Neural cell (in vitro differentiated cells): Measurements from ENCODE around the gene MAPK8IP2. TPM values are rescaled to one million over a fixed set of nuclear protein-coding genes. Genes with fewer than 3 reads are reported as not detected.

ENCODE experiments used
- H2AFZ ChIP-seq: fragments of 200-600, 300-800 bp; sonication (generic), shearing (Covaris generic); 2 replicates; pipeline ENCODE4 v1.6.0; 2014; ENCODE audit warnings: low read depth, mild to moderate bottlenecking, antibody characterized with exemption, low read length, moderate library complexity
- H3F3A ChIP-seq: fragments of 200-600 bp; shearing (Covaris generic); 2 replicates; pipeline ENCODE4 v1.6.1; 2016; ENCODE audit warnings: mild to moderate bottlenecking, moderate library complexity, mixed read lengths, antibody characterized with exemption, low read length; ENCODE audit not compliant: insufficient read depth, poor library complexity, severe bottlenecking
- H3K27ac ChIP-seq: fragments of 200-600, 300-800 bp; sonication (generic), shearing (Covaris generic); 2 replicates; pipeline ENCODE4 v1.5.1; 2014; ENCODE audit warnings: mild to moderate bottlenecking, low read length, moderate library complexity
- H3K27me3 ChIP-seq: fragments of 300-800, 200-600 bp; sonication (generic), shearing (Covaris generic); 2 replicates; pipeline ENCODE4 v1.6.0; 2014; ENCODE audit warnings: mild to moderate bottlenecking, low read depth, low read length, moderate library complexity; ENCODE audit not compliant: insufficient read depth
- H3K36me3 ChIP-seq: fragments of 300-800, 200-600 bp; sonication (generic), shearing (Covaris generic); 2 replicates; pipeline ENCODE4 v1.5.1; 2014; ENCODE audit warnings: mild to moderate bottlenecking, antibody characterized with exemption, low read length, moderate library complexity; ENCODE audit not compliant: insufficient read depth
- H3K4me2 ChIP-seq: fragments of 300-800, 200-600 bp; sonication (generic), shearing (Covaris generic); 2 replicates; pipeline ENCODE4 v1.6.0; 2014; ENCODE audit warnings: mild to moderate bottlenecking, low read length
- H3K4me3 ChIP-seq: fragments of 300-800, 200-600 bp; sonication (generic), shearing (Covaris generic); 2 replicates; pipeline ENCODE4 v1.5.1; 2014; ENCODE audit warnings: mild to moderate bottlenecking, low read length, moderate library complexity
- H3K79me2 ChIP-seq: fragments of 200-600 bp; shearing (Covaris generic); replicated peaks from 2 replicates; pipeline ENCODE4 v1.6.0; 2014; ENCODE audit warnings: mild to moderate bottlenecking, low read length, moderate library complexity; ENCODE audit not compliant: insufficient read depth
- H3K9ac ChIP-seq: fragments of 300-800, 200-600 bp; sonication (generic), shearing (Covaris generic); 2 replicates; pipeline ENCODE4 v1.6.1; 2016; ENCODE audit warnings: mild to moderate bottlenecking, low read length, mixed read lengths
- H3K9me2 ChIP-seq: fragments of 200-600 bp; shearing (Covaris generic); 2 replicates; pipeline ENCODE4 v1.6.1; 2016; ENCODE audit warnings: mild to moderate bottlenecking, low read length, mixed read lengths; ENCODE audit not compliant: insufficient read depth
- H3K9me3 ChIP-seq: fragments of 200-600, 300-800 bp; sonication (generic), shearing (Covaris generic); 2 replicates; pipeline ENCODE4 v1.6.1; 2016; ENCODE audit warnings: mild to moderate bottlenecking, mixed run types, low read length, moderate library complexity, mixed read lengths
- H4K20me1 ChIP-seq: fragments of 200-600 bp; shearing (Covaris generic); 2 replicates; pipeline ENCODE4 v1.6.1; 2016; ENCODE audit warnings: mild to moderate bottlenecking, mixed run types; ENCODE audit not compliant: insufficient read depth
- CTCF ChIP-seq: fragments of 450-650 bp; IDR thresholded peaks from 2 replicates; pipeline ENCODE4 v1.5.1; 2014; ENCODE audit warnings: antibody characterized with exemption, mild to moderate bottlenecking, moderate library complexity; ENCODE audit not compliant: poor library complexity, severe bottlenecking
- EP300 ChIP-seq: fragments of 450-650 bp; conservative IDR thresholded peaks from 2 replicates; pipeline ENCODE4 v1.6.1; 2014; ENCODE audit warnings: antibody characterized with exemption, mild to moderate bottlenecking, moderate library complexity; ENCODE audit not compliant: poor library complexity, severe bottlenecking
- EZH2 ChIP-seq: fragments of 200-600, 300-800 bp; shearing (Covaris generic), sonication (generic); IDR thresholded peaks from 2 replicates; pipeline ENCODE4 v1.6.1; 2014; ENCODE audit warnings: antibody characterized with exemption, low read length, borderline replicate concordance, mild to moderate bottlenecking; ENCODE audit not compliant: insufficient read depth, poor library complexity, severe bottlenecking
- MXI1 ChIP-seq: fragments of 450-650 bp; conservative IDR thresholded peaks from 2 replicates; pipeline ENCODE4 v1.6.1; 2014; ENCODE audit warnings: antibody characterized with exemption, mild to moderate bottlenecking; ENCODE audit not compliant: poor library complexity, severe bottlenecking
- POLR2AphosphoS5 ChIP-seq: IDR thresholded peaks from 2 replicates; pipeline ENCODE4 v1.6.1; 2012
- RAD21 ChIP-seq: fragments of 450-650 bp; conservative IDR thresholded peaks from 2 replicates; pipeline ENCODE4 v1.6.1; 2014; ENCODE audit warnings: antibody characterized with exemption, mild to moderate bottlenecking, moderate library complexity
- SMC3 ChIP-seq: fragments of 450-650 bp; conservative IDR thresholded peaks from 2 replicates; pipeline ENCODE4 v1.6.1; 2014; ENCODE audit warnings: antibody characterized with exemption, mild to moderate bottlenecking, moderate library complexity; ENCODE audit not compliant: poor library complexity
- TAF1 ChIP-seq: IDR thresholded peaks from 2 replicates; pipeline ENCODE4 v1.6.1; 2012; ENCODE audit warnings: low read depth
- polyA plus RNA-seq: library from polyadenylated mRNA; depleted of rRNA; stranded (reverse); fragments of >200 nt; gene quantifications from 2 replicates; pipeline ENCODE4 v1.2.3, GENCODE V29; 2014
- TF ChIP-seq, protein P1 (sequence below): IDR thresholded peaks from 2 replicates; pipeline ENCODE4 v1.6.1; 2012; ENCODE audit warnings: borderline replicate concordance

The MAPK8IP2 gene
- polyA plus RNA-seq, 1 donor from 2014 or later, result 48.0 TPM

GRCh38 chr22:50609599-50609998, 9.0 kb downstream of the MAPK8IP2 start:
- Histone ChIP-seq H3K9me2 (no peaks in the 10 kb centered on the region), H3K36me3 (peaks cover 5% of the 10 kb centered on the region), H3K4me3 (no peak overlapping the region), H3K27ac (no peak overlapping the region), H3K79me2 (no peaks in the 10 kb centered on the region), H2AFZ (no peak overlapping the region), H3K27me3 (no peaks in the 10 kb centered on the region), H3K9ac (no peak overlapping the region), H4K20me1 (no peaks in the 10 kb centered on the region), H3F3A (no peaks in the 10 kb centered on the region), H3K9me3 (no peaks in the 10 kb centered on the region), H3K4me2 (no peak overlapping the region)
- TF ChIP-seq POLR2AphosphoS5, result no peak
- no peak for TF ChIP-seq SMC3
- TF ChIP-seq CTCF, result no peak
- TF ChIP-seq, protein P1, sequence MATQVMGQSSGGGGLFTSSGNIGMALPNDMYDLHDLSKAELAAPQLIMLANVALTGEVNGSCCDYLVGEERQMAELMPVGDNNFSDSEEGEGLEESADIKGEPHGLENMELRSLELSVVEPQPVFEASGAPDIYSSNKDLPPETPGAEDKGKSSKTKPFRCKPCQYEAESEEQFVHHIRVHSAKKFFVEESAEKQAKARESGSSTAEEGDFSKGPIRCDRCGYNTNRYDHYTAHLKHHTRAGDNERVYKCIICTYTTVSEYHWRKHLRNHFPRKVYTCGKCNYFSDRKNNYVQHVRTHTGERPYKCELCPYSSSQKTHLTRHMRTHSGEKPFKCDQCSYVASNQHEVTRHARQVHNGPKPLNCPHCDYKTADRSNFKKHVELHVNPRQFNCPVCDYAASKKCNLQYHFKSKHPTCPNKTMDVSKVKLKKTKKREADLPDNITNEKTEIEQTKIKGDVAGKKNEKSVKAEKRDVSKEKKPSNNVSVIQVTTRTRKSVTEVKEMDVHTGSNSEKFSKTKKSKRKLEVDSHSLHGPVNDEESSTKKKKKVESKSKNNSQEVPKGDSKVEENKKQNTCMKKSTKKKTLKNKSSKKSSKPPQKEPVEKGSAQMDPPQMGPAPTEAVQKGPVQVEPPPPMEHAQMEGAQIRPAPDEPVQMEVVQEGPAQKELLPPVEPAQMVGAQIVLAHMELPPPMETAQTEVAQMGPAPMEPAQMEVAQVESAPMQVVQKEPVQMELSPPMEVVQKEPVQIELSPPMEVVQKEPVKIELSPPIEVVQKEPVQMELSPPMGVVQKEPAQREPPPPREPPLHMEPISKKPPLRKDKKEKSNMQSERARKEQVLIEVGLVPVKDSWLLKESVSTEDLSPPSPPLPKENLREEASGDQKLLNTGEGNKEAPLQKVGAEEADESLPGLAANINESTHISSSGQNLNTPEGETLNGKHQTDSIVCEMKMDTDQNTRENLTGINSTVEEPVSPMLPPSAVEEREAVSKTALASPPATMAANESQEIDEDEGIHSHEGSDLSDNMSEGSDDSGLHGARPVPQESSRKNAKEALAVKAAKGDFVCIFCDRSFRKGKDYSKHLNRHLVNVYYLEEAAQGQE, result no peak
- TF ChIP-seq EP300, result no peak
- no peak for TF ChIP-seq MXI1
- no peak for TF ChIP-seq EZH2
- TF ChIP-seq RAD21, result no peak
- no peak for TF ChIP-seq TAF1

- Histone ChIP-seq H3K79me2 (no peaks in the 10 kb centered on the region), H3K27ac (no peak overlapping the region), H4K20me1 (no peaks in the 10 kb centered on the region), H3K36me3 (peaks cover 5% of the 10 kb centered on the region), H3F3A (no peaks in the 10 kb centered on the region), H3K27me3 (no peaks in the 10 kb centered on the region), H3K4me3 (no peak overlapping the region), H3K9me3 (no peaks in the 10 kb centered on the region), H2AFZ (no peak overlapping the region), H3K9ac (no peak overlapping the region), H3K9me2 (no peaks in the 10 kb centered on the region), H3K4me2 (no peak overlapping the region)
- TF ChIP-seq POLR2AphosphoS5 (no peak), EZH2 (no peak), SMC3 (no peak), CTCF (no peak), TAF1 (no peak), RAD21 (no peak), EP300 (no peak), MXI1 (no peak)
- TF ChIP-seq, protein P1, result no peak
These were observed 9.5 kb downstream of the MAPK8IP2 start for GRCh38 chr22:50610041-50610451.
